GM21576 (cell line): ENCODE results near the gene CCL19.

Source experiments
- ATAC-seq: cut with Tn5 transposase; IDR thresholded peaks from one replicate; pipeline ENCODE4 v1.9.1; 2021; ENCODE audit warnings: mild to moderate bottlenecking, moderate library complexity; ENCODE audit not compliant: unreplicated experiment

Gene CCL19

GRCh38 chr9:34701023-34701768 lies 10.1 kb upstream of the CCL19 start:
- peak; percentile 54 for ATAC-seq

GRCh38 chr9:34694811-34695210 lies 3.7 kb upstream of the CCL19 start:
- ATAC-seq, result no peak

DNA sequence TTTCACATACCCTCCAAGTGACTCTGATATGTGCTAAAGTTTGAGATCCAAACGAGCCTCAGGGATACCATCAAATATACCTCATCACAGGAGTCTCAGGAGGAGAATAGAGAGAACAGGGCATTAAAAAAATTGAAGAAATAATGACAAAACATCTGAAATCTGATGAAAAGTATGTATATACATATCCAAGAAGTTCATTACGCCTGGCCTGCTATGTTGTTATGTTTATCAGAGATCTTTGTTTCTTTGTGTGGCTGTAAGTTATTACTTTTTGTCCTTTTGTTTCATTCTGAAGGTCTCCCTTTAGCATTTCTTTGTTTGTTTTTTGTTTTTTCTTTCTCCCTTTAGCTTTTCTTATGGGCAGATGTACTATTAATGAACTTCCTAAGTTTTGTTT lies 2.5 kb upstream of the CCL19 start:
- no peak for ATAC-seq

- no peak for ATAC-seq
These were observed 850 bp upstream of the CCL19 start for GRCh38 chr9:34691936-34692315.

GRCh38 chr9:34689512-34689911 lies 1.6 kb downstream of the CCL19 start:
- no peak for ATAC-seq

- no peak for ATAC-seq
These were observed 2.0 kb downstream of the CCL19 start for GRCh38 chr9:34689116-34689470.

- no peak for ATAC-seq
These were observed 2.6 kb downstream of the CCL19 start for GRCh38 chr9:34688329-34689115.

GRCh38 chr9:34687276-34688030 lies 3.6 kb downstream of the CCL19 start:
- ATAC-seq, result no peak

DNA sequence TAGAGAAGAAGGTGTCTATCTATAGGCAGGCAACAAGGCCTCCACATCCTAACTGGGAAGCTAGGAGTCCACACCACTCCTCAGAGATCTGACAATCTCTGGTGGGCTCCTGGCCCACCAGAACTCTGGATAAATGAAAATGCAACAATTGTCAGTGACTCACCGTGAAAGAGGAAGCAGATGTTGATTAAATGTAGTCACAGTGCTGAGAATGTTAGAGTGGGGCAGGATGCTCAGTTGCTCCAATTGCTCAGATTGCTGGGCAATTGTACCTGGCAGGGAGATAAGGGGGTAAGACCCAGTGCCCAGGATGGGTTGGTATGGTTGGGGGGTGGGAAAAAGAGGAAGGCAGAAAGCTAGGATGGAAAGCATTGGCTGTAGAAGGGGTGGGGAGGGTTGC lies 4.3 kb downstream of the CCL19 start:
- ATAC-seq, result no peak

DNA sequence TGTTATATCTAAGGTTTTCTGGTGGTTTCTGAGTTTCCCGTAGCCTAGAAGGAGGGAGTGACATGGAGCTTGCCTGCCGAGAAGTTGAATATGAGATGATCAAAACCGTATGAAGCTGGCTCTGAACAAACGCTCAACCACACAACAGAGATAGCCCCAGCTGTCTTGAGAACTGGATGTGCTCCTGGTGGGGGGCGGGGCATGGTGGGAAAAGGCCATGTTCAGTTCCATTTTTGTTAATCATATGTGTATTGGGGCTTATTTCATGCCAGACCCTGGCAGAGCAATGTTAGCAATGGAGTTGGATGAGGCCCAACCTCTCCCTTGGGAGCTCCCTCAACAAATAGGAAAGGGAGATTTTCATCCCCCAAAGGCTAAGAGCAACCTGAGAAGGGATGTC lies 4.8 kb downstream of the CCL19 start:
- ATAC-seq, result no peak

DNA sequence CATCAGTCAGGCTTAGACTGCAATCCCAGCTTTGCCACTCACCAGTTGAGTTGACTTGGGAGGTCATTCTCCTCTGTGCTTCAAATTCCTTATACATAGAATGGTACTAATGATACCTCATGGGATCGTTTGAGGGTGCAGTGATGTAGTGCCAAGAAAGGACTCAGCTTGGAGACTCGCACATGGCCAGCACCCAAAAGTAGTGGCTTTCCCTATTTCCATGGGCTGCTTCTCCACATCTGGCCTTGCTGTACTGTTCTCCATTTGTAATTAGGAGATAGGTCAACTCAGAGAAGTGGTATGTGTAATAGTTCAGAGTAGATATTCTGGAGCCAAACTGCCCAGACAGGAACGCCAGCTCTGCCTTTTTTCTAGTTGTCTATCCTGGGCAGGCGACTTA lies 5.5 kb downstream of the CCL19 start:
- ATAC-seq, result no peak

DNA sequence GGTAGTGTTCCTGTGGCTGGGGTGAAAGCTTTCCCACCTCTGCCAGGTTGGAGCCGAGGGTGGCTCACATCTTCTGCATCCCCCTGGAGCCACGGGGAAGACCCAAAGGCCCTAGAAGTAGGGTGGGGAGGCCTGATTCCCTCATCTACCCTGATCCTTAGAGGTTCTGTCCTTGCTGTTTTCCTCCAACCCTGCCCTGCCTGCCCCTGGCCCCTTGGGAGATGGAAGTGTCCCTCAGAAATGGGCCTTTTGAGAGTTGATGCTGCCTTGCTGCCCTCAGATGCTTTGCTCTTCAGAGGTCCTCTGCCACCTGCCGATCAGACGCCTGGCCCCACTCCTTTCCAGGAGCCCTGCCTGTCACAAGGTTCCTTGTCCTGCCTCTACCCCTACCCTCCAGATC lies 6.3 kb downstream of the CCL19 start:
- no peak for ATAC-seq

DNA sequence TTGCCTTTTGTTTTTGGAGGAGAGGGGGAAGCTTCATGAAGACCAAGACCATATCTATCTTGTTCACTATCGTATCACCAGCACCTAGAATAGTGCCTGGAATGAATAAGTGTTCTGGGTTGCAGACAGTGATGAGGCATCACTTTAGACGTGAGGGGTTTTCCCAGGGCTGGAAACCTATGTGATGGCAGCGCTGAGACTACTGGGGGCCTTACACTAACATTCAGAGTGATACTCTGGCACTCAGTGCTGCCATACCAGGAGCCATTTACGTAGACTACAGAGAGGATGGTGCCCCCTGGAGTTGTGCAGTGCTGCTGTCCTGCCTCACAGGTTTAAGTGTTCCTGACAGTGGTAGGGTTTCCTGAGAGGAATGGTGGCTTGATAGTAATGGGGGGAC lies 6.9 kb downstream of the CCL19 start:
- no peak for ATAC-seq

- ATAC-seq, result no peak
These were observed 15.2 kb downstream of the CCL19 start for GRCh38 chr9:34675869-34676268.

- no peak for ATAC-seq
These were observed 15.9 kb downstream of the CCL19 start for GRCh38 chr9:34675048-34675714.

DNA sequence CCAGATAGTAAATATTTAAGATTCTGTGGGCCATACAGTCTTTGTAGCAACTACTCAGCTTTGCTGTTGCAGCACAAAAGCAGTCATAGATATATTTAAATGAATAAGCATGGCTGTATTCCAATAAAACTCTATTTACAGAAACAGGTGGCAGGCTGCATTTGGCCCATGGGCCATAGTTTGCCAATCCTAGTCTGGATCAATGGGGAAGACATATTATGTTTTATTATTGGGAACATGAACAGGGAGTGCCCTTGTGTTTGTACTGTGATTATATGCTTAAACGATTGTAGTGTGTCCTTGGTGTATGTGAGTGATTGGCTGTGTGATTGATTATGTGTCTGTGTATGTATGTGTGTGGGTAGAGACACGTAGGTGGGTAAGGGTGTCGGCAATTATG lies 16.6 kb downstream of the CCL19 start:
- no peak for ATAC-seq

- ATAC-seq, result no peak
These were observed 19.8 kb downstream of the CCL19 start for GRCh38 chr9:34671307-34671706.

DNA sequence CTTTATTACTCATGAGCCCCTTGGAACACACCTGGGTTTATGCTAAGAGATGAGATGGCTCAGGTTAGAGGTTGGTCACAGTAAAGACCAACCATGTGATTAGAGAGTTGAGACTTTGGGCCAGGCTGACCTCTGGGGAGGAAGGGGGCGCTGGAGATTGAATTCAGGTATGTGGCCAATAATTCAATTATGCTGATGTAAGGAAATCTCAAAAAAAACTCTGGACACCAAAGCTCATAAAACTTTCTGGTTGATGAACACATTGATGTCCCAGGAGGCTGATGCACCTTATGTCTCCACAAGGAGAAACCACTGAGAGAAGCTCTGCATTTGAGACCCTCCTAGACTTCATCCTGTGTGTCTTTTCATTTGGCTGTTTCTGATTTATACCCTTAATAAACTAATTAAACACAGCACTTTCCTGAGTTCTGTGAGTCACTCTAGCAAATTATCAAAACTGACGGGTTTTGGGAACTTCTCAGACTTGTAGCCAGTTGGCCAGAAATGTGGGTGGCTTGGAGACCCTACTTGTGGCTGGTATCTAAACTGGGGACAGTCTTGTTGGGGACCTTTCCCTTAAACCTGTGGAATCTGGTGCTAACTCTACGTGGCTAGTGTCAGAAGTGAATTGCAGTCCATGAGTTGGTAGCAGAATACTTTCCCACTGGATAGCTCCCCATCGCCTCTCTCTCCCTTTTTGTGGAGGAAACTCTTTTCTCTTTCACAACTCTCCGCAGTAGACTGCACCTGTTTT lies 21.1 kb downstream of the CCL19 start:
- ATAC-seq, result no peak

- ATAC-seq, result peak; percentile 71
These were observed 25.5 kb downstream of the CCL19 start for GRCh38 chr9:34665381-34666250.

- ATAC-seq, result no peak
These were observed 26.1 kb downstream of the CCL19 start for GRCh38 chr9:34665067-34665380.
